HEK293T (cell line): ENCODE data around the gene NPDC1.
A peak's percentile ranks its signal among the peaks of the same experiment; 100 is the strongest.

Source experiments
- CTCF ChIA-PET: fragments of 350-600 bp; formaldehyde crosslinking; extraction: SDS; loops from one replicate; lab custom pipeline; 2021; ENCODE audit warnings: antibody characterized with exemption, inconsistent platforms; lab: Yijun Ruan, JAX
- POLR2A ChIA-PET: fragments of 350-600 bp; formaldehyde crosslinking; extraction: SDS; loops from one replicate; lab custom pipeline; 2020; ENCODE audit warnings: antibody characterized with exemption, inconsistent platforms; lab: Yijun Ruan, JAX
- DNase-seq: peaks from one replicate; pipeline ENCODE4 v3.0.0; 2012; ENCODE audit warnings: mixed read lengths; ENCODE audit errors: extremely low spot score
- ARNT ChIP-seq: fragments of 450-650 bp; IDR thresholded peaks from 2 replicates; pipeline ENCODE4 v1.6.1; 2017; ENCODE audit warnings: mild to moderate bottlenecking
- BHLHE40 ChIP-seq: fragments of 450-650 bp; IDR thresholded peaks from 2 replicates; pipeline ENCODE4 v1.6.1; 2016; ENCODE audit warnings: mild to moderate bottlenecking, moderate library complexity, borderline replicate concordance
- CTBP1 ChIP-seq: fragments of 450-650 bp; IDR thresholded peaks from 2 replicates; pipeline ENCODE4 v1.6.1; 2016; ENCODE audit warnings: borderline replicate concordance
- ELF4 ChIP-seq: fragments of 450-650 bp; IDR thresholded peaks from 2 replicates; pipeline ENCODE4 v1.6.1; 2017; ENCODE audit warnings: antibody characterized with exemption
- FOXA1 ChIP-seq: fragments of 450-650 bp; IDR thresholded peaks from 2 replicates; pipeline ENCODE4 v1.6.1; 2016; ENCODE audit warnings: mild to moderate bottlenecking
- FOXK2 ChIP-seq: fragments of 450-650 bp; IDR thresholded peaks from 2 replicates; pipeline ENCODE4 v1.6.1; 2016; ENCODE audit warnings: mild to moderate bottlenecking
- FOXM1 ChIP-seq: fragments of 450-650 bp; IDR thresholded peaks from 2 replicates; pipeline ENCODE4 v1.6.1; 2017; ENCODE audit warnings: mild to moderate bottlenecking, borderline replicate concordance
- HDGF ChIP-seq: fragments of 450-650 bp; IDR thresholded peaks from 2 replicates; pipeline ENCODE4 v1.6.1; 2017; ENCODE audit warnings: antibody characterized with exemption, borderline replicate concordance
- L3MBTL2 ChIP-seq: fragments of 450-650 bp; conservative IDR thresholded peaks from 2 replicates; pipeline ENCODE4 v1.6.1; 2016; ENCODE audit warnings: mild to moderate bottlenecking
- LEF1 ChIP-seq: fragments of 450-650 bp; IDR thresholded peaks from 2 replicates; pipeline ENCODE4 v1.6.1; 2017; ENCODE audit warnings: mild to moderate bottlenecking, borderline replicate concordance
- NFRKB ChIP-seq: fragments of 450-650 bp; IDR thresholded peaks from 2 replicates; pipeline ENCODE4 v1.6.1; 2016; ENCODE audit warnings: mild to moderate bottlenecking, moderate library complexity
- PKNOX1 ChIP-seq: fragments of 450-650 bp; IDR thresholded peaks from 2 replicates; pipeline ENCODE4 v1.6.1; 2016
- SP1 ChIP-seq: fragments of 450-650 bp; IDR thresholded peaks from 2 replicates; pipeline ENCODE4 v1.6.1; 2017
- SUZ12 ChIP-seq: fragments of 450-650 bp; IDR thresholded peaks from 2 replicates; pipeline ENCODE4 v1.6.1; 2016; ENCODE audit warnings: mild to moderate bottlenecking
- TARDBP ChIP-seq: fragments of 450-650 bp; IDR thresholded peaks from 2 replicates; pipeline ENCODE4 v1.6.1; 2016
- ZNF384 ChIP-seq: fragments of 450-650 bp; IDR thresholded peaks from 2 replicates; pipeline ENCODE4 v1.6.1; 2016

Gene NPDC1

GRCh38 chr9:137053944-137054931 is 8.3 kb upstream of the NPDC1 start, which contains the start of gene ENTPD2:
Gene ENTPD2, minus strand, starts transcription at chr9:137054061. Its CDS starts 64 bp downstream, at chr9:137053997.
- peak; percentile 56 for DNase-seq
- TF ChIP-seq FOXK2, result no peak
- TF ChIP-seq FOXM1, result no peak
- TF ChIP-seq CTBP1, result no peak
- no peak for TF ChIP-seq BHLHE40
- TF ChIP-seq SP1, result no peak
- ChIA-PET CTCF (no interaction called here), POLR2A (no interaction called here)

GRCh38 chr9:137052998-137053943 is 7.3 kb upstream of the NPDC1 start:
- TF ChIP-seq ZNF384 (no peak), CTBP1 (no peak), FOXM1 (no peak), SUZ12 (no peak)
- no peak for DNase-seq
- POLR2A ChIA-PET, result interaction anchor here (0.6 to 1.2 kb wide), 3 partner anchors 17 to 76 kb away, joined by 3 read pairs; partner anchors contain the start of genes MAN1B1 and SAPCD2
- CTCF ChIA-PET, result interaction anchor here (1.1 to 1.3 kb wide), 3 partner anchors 14 to 24 kb away, joined by 3 to 4 read pairs (median 4); no protein-coding TSS in a partner anchor

GRCh38 chr9:137052293-137052692 is 6.3 kb upstream of the NPDC1 start:
- no peak for TF ChIP-seq TARDBP
- TF ChIP-seq FOXK2, result no peak
- no peak for TF ChIP-seq FOXA1
- TF ChIP-seq PKNOX1, result no peak
- TF ChIP-seq BHLHE40, result no peak
- no peak for TF ChIP-seq LEF1
- TF ChIP-seq FOXM1, result no peak
- TF ChIP-seq SP1, result no peak
- no peak for TF ChIP-seq L3MBTL2
- no peak for TF ChIP-seq SUZ12
- no peak for TF ChIP-seq ZNF384
- no peak for TF ChIP-seq ELF4
- ChIA-PET CTCF (interaction anchor here (1.1 to 1.3 kb wide), 3 partner anchors 15 to 23 kb away, joined by 3 to 4 read pairs (median 4); no protein-coding TSS in a partner anchor), POLR2A (interaction anchor here (0.6 to 1.2 kb wide), 3 partner anchors 18 to 77 kb away, joined by 3 read pairs; partner anchors contain the start of genes MAN1B1 and SAPCD2)
- DNase-seq, result no peak

- CTCF ChIA-PET, result no interaction called here
- no peak for DNase-seq
These were observed 5.3 kb upstream of the NPDC1 start for GRCh38 chr9:137051145-137051724.

GRCh38 chr9:137050570-137050969 is 4.6 kb upstream of the NPDC1 start:
- no peak for DNase-seq
- ChIA-PET POLR2A (no interaction called here), CTCF (no interaction called here)
- TF ChIP-seq LEF1 (no peak), ARNT (no peak), CTBP1 (no peak), ELF4 (no peak), L3MBTL2 (no peak), NFRKB (no peak), BHLHE40 (no peak), FOXK2 (no peak), SUZ12 (no peak), HDGF (no peak), SP1 (no peak), FOXA1 (no peak), ZNF384 (no peak), FOXM1 (no peak), PKNOX1 (no peak), TARDBP (no peak)

More at GRCh38 chr9:137051145-137051724, 5.3 kb upstream of the NPDC1 start:
- POLR2A ChIA-PET, result no interaction called here
- TF ChIP-seq LEF1 (no peak), SUZ12 (no peak), CTBP1 (no peak), SP1 (no peak), PKNOX1 (no peak), ZNF384 (no peak), ARNT (no peak), FOXA1 (no peak), FOXK2 (no peak), NFRKB (no peak), TARDBP (no peak), ELF4 (no peak), FOXM1 (no peak), L3MBTL2 (no peak), HDGF (no peak), BHLHE40 (no peak)
